Suprapubic skin (tissue), 4 donors: Measurements from ENCODE around the gene TAPT1. TPM values are rescaled to one million over a fixed set of nuclear protein-coding genes. Genes with fewer than 3 reads are reported as not detected.
"Not testable (repeated sequence)": the region's sequence is repeated elsewhere in the genome, so short reads cannot be mapped to it uniquely, and the experiment has no call there.

Source experiments
- DNase-seq, 2 donors: peaks; one replicate each; pipeline ENCODE4 v3.0.0-alpha.2; 2019; ENCODE audit warnings: low spot score in 2 of 2
- H3K27ac ChIP-seq: fragments of 200-600 bp; sonication (generic); one replicate; pipeline ENCODE4 v1.5.1; 2019
- H3K27me3 ChIP-seq: fragments of 200-600 bp; sonication (generic); one replicate; pipeline ENCODE4 v1.5.1; 2019
- H3K36me3 ChIP-seq: fragments of 200-600 bp; sonication (generic); one replicate; pipeline ENCODE4 v1.5.1; 2019
- H3K4me1 ChIP-seq: fragments of 200-600 bp; sonication (generic); one replicate; pipeline ENCODE4 v1.5.1; 2019
- H3K4me3 ChIP-seq: fragments of 200-600 bp; sonication (generic); one replicate; pipeline ENCODE4 v1.5.1; 2019; ENCODE audit warnings: mild to moderate bottlenecking
- H3K9me3 ChIP-seq: fragments of 200-600 bp; sonication (generic); one replicate; pipeline ENCODE4 v1.5.1; 2019
- CTCF ChIP-seq, 2 donors: fragments of 200-600 bp in 1 of 2; fragments of 450-650 bp in 1 of 2; sonication (generic) in 1 of 2; IDR thresholded peaks; one replicate each; pipeline ENCODE4 v1.5.1; 2016 to 2019; ENCODE audit warnings: antibody characterized with exemption in 2 of 2, mild to moderate bottlenecking in 1 of 2, moderate library complexity in 1 of 2
- EP300 ChIP-seq: sonication (generic); formaldehyde crosslinking; IDR thresholded peaks from one replicate; pipeline ENCODE4 v1.6.1; 2017; ENCODE audit warnings: antibody characterized with exemption
- POLR2A ChIP-seq, 2 donors: fragments of 450-650 bp; IDR thresholded peaks; one replicate each; pipeline ENCODE4 v1.6.1; 2017; ENCODE audit warnings: antibody characterized with exemption in 2 of 2, mild to moderate bottlenecking in 2 of 2, moderate library complexity in 2 of 2
- POLR2AphosphoS5 ChIP-seq, 3 donors: sonication (generic); formaldehyde crosslinking; IDR thresholded peaks; one replicate each; pipeline ENCODE4 v1.6.1; 2017; ENCODE audit warnings: antibody characterized with exemption in 3 of 3
- WGBS: methylation state at CpG from one replicate; pipeline ENCODE4 v1.1.5; 2018; 5-methylcytosine and 5-hydroxymethylcytosine counted together
- total RNA-seq, 4 donors: library from RNA; depleted of rRNA; stranded (reverse); fragments of >200 nt; gene quantifications; one replicate each; pipeline ENCODE4 v1.1.0, GENCODE V29; 2016

TAPT1 gene
- total RNA-seq, 4 donors from 2014 or later, result 15.3 to 57.2 (median 23.7) TPM

- peak in 1 of 2 donors; percentile 46 for TF ChIP-seq CTCF (IDR thresholded peaks at IDR 0.05)
- no peak for TF ChIP-seq POLR2AphosphoS5 (IDR thresholded peaks at IDR 0.05)
- 34% methylated on average over 9 of the region's 9 CpGs for WGBS
- DNase-seq, result no peak
Observed at GRCh38 chr4:16196482-16197393, 29.5 kb downstream of the TAPT1 start.

DNA sequence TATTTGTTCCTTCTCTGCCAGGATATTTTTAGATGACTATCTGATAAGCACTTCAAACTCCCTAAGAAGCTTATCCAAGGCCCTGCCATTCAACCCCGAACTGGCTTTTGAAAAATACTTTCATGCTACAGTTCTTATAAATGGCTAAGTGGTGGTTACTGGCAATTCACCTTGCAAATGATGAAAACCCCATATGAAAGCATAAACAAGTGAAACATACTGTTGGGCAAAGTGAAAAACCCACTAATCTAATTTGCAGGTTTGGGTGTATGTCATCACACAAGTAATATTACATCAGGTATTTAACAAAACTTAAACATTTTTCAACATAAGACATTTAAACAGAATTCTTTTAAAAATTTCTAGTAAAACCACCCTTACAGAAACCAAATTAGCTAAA lies 31.1 kb downstream of the TAPT1 start:
- 64% methylated on average over 1 of the region's 1 CpG for WGBS
- H3K4me3 ChIP-seq, result no peak overlapping the region
- H3K27me3 ChIP-seq, result no peaks in the 10 kb centered on the region
- H3K36me3 ChIP-seq, result peaks cover 12% of the 10 kb centered on the region
- peaks cover 24% of the 10 kb centered on the region for H3K4me1 ChIP-seq
- TF ChIP-seq POLR2A (IDR thresholded peaks at IDR 0.05), result no peak
- no peak for TF ChIP-seq EP300
- no peak for TF ChIP-seq CTCF (IDR thresholded peaks at IDR 0.05)
- no peak for TF ChIP-seq POLR2AphosphoS5 (IDR thresholded peaks at IDR 0.05)
- no peak overlapping the region for H3K27ac ChIP-seq
- no peaks in the 10 kb centered on the region for H3K9me3 ChIP-seq
- DNase-seq, result no peak

More at GRCh38 chr4:16196482-16197393, 29.5 kb downstream of the TAPT1 start:
- Histone ChIP-seq H3K27ac (peak overlapping the region; percentile 69), H3K9me3 (no peaks in the 10 kb centered on the region), H3K36me3 (peaks cover 4% of the 10 kb centered on the region), H3K4me1 (peaks cover 24% of the 10 kb centered on the region), H3K4me3 (peak overlapping the region; percentile 29), H3K27me3 (no peaks in the 10 kb centered on the region)

DNA sequence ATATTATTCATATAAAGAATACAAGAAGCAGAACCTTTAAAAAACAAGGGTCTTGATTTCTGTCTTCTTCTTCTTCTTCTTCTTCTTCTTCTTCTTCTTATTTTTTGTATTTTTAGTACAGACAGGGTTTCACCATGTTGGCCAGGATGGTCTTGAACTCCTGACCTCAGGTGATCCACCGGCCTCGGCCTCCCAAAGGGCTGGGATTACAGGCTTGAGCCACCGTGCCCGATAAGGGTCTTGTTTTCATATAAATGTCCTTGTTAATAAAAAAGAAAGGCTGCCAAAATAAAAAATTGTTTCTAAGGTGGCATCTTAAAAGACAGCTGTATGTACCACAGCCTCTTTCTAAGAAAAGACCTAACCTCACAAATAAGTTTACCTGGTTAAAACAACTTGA lies 31.5 kb downstream of the TAPT1 start:
- H3K27me3 ChIP-seq, H3K4me3 ChIP-seq, H3K27ac ChIP-seq, DNase-seq, H3K9me3 ChIP-seq: not testable (repeated sequence)
- H3K4me1 ChIP-seq, result peaks cover 24% of the 10 kb centered on the region
- H3K36me3 ChIP-seq, result peaks cover 14% of the 10 kb centered on the region
- WGBS, result 76% methylated on average over 4 of the region's 4 CpGs

- DNase-seq, result no peak
- Histone ChIP-seq H3K4me3 (no peak overlapping the region), H3K27ac (no peak overlapping the region), H3K27me3 (no peaks in the 10 kb centered on the region), H3K9me3 (no peaks in the 10 kb centered on the region), H3K36me3 (peaks cover 20% of the 10 kb centered on the region), H3K4me1 (peaks cover 24% of the 10 kb centered on the region)
- WGBS, result 58% methylated on average over 3 of the region's 3 CpGs
- TF ChIP-seq POLR2A (IDR thresholded peaks at IDR 0.05) (no peak), CTCF (IDR thresholded peaks at IDR 0.05) (no peak), EP300 (no peak), POLR2AphosphoS5 (IDR thresholded peaks at IDR 0.05) (no peak)
Observed at GRCh38 chr4:16194214-16194613, 32.1 kb downstream of the TAPT1 start.

DNA sequence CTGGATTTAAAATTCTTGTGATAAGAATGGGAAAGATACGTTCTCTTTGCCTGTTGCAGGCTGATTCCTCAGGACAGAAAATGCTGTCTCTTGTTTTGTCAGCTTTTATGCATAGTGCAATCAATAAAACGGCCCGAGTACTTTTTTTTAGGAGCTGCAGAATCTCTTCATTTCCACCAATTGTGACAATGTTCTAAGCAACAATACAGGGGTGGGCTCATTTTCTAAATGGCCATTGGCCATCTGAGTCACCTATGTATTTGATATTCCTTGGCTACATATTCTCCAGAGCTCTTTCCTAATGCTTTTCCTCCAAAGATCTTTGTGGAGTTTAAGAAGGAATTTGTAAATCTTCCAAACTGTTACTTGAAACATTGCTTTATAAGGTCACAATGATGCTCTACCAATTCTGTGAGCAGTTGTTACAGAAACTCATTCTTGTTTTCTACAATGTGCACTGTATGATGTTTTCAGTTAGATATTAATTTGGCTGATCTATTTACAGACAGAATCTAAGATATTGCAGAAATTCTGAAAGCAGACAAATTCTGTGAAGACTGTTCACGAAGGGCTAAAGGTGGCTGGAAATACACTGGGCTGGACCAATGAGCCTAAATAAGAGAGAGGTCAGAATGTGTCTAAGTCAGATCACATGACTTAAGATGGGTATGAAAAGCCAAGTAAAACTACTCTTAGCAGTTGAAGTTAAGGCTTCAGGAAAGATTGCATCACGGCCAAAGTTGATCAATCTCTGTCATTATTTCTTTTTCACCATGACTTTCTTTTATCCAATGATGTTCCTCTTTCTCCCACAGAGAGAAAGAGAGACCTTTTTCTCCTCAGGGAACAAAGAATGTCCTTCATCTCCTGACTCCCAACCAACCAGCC lies 33.4 kb downstream of the TAPT1 start:
- no peak for DNase-seq
- no peaks in the 10 kb centered on the region for H3K27me3 ChIP-seq
- TF ChIP-seq CTCF (IDR thresholded peaks at IDR 0.05) (no peak), POLR2A (IDR thresholded peaks at IDR 0.05) (no peak), EP300 (no peak), POLR2AphosphoS5 (IDR thresholded peaks at IDR 0.05) (no peak)
- peaks cover 27% of the 10 kb centered on the region for H3K36me3 ChIP-seq
- peaks cover 21% of the 10 kb centered on the region for H3K4me1 ChIP-seq
- no peak overlapping the region for H3K4me3 ChIP-seq
- H3K9me3 ChIP-seq, result no peaks in the 10 kb centered on the region
- H3K27ac ChIP-seq, result no peak overlapping the region
- WGBS, result 89% methylated on average over 5 of the region's 5 CpGs
